Mesothelial cell of epicardium (in vitro differentiated cells): ENCODE measurements around the gene VPS4A. TPM values are rescaled to one million over a fixed set of nuclear protein-coding genes. Genes with fewer than 3 reads are reported as not detected.

Experiments
- DNase-seq, 2 experiments: peaks; one replicate each; pipeline ENCODE4 v3.0.0; 2021; ENCODE audit warnings: low spot score in 2 of 2; ENCODE audit not compliant: unreplicated experiment in 2 of 2
- H3K27ac Mint-ChIP-seq: 2 replicates; pipeline ENCODE4 v1.8.0; 2021; ENCODE audit warnings: mixed read lengths
- H3K27me3 Mint-ChIP-seq: 2 replicates; pipeline ENCODE4 v1.8.0; 2021; ENCODE audit warnings: low read depth, mixed read lengths
- H3K36me3 Mint-ChIP-seq: 2 replicates; pipeline ENCODE4 v1.8.0; 2021; ENCODE audit warnings: mixed read lengths
- H3K4me1 Mint-ChIP-seq: 2 replicates; pipeline ENCODE4 v1.8.0; 2021; ENCODE audit warnings: mixed read lengths
- H3K4me3 Mint-ChIP-seq: 2 replicates; pipeline ENCODE4 v1.8.0; 2021; ENCODE audit warnings: mild to moderate bottlenecking, moderate library complexity, mixed read lengths
- H3K9me3 Mint-ChIP-seq: 2 replicates; pipeline ENCODE4 v1.8.0; 2021; ENCODE audit warnings: mixed read lengths
- total RNA-seq: library from RNA; stranded (reverse); gene quantifications from 3 replicates; pipeline ENCODE4 v1.2.1, GENCODE V29; 2021
- TF ChIP-seq, protein P1 (sequence below): fragments of 200-600 bp; sonication (generic); IDR thresholded peaks from one replicate; pipeline ENCODE4 v1.5.0; 2021; ENCODE audit warnings: antibody characterized with exemption; ENCODE audit not compliant: unreplicated experiment

VPS4A gene
- total RNA-seq, 1 donor from 2014 or later: 29.8 TPM

GRCh38 chr16:69339289-69340094, 28.3 kb downstream of the VPS4A start, which contains the start of the genes COG8 and NIP7:
COG8 (minus strand) TSS chr16:69339564; CDS start chr16:69339552, 12 bp downstream.
NIP7 (plus strand) TSS chr16:69339772; CDS start chr16:69339830, 58 bp downstream.
- TF ChIP-seq, protein P1, sequence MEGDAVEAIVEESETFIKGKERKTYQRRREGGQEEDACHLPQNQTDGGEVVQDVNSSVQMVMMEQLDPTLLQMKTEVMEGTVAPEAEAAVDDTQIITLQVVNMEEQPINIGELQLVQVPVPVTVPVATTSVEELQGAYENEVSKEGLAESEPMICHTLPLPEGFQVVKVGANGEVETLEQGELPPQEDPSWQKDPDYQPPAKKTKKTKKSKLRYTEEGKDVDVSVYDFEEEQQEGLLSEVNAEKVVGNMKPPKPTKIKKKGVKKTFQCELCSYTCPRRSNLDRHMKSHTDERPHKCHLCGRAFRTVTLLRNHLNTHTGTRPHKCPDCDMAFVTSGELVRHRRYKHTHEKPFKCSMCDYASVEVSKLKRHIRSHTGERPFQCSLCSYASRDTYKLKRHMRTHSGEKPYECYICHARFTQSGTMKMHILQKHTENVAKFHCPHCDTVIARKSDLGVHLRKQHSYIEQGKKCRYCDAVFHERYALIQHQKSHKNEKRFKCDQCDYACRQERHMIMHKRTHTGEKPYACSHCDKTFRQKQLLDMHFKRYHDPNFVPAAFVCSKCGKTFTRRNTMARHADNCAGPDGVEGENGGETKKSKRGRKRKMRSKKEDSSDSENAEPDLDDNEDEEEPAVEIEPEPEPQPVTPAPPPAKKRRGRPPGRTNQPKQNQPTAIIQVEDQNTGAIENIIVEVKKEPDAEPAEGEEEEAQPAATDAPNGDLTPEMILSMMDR: peak; percentile 97
- Mint-ChIP-seq H3K4me3 (peak within 1 kb of the TSS; percentile 97), H3K36me3 (peaks cover 14% of the 10 kb centered on the region), H3K27me3 (no peaks in the 10 kb centered on the region), H3K9me3 (no peaks in the 10 kb centered on the region), H3K4me1 (peaks cover 23% of the 10 kb centered on the region), H3K27ac (peak within 1 kb of the TSS; percentile 98)
- DNase-seq: peak; percentile 78 to 93

DNA sequence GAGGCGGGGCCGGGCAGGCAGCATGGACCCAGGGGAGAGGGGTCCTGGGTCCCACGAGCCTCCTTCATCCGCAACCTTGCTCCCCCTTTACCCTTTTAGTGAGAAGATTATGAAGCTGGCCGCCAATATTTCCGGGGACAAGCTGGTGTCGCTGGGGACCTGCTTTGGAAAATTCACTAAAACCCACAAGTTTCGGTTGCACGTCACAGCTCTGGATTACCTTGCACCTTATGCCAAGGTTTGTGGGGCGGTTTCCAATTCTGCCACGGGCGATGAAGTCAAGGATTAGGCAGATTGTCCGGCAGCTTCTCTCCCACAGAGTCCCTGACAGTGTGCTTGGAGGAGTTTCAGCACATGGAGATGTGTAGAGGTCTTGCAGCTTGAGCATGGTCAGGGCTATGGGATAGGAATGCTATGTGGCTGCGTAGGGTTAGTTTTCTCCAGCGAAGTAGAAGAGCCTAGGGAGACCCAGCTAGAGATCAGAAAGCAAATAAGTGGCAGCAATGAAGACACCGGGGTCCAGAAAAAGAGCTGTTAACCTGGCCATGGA, 29.0 kb downstream of the VPS4A start:
- H3K27ac Mint-ChIP-seq: peak overlapping the region; percentile 98
- H3K27me3 Mint-ChIP-seq: no peaks in the 10 kb centered on the region
- H3K36me3 Mint-ChIP-seq: peaks cover 9% of the 10 kb centered on the region
- H3K4me1 Mint-ChIP-seq: peaks cover 23% of the 10 kb centered on the region
- TF ChIP-seq, protein P1: no peak
- peak overlapping the region; percentile 97 for H3K4me3 Mint-ChIP-seq
- H3K9me3 Mint-ChIP-seq: no peaks in the 10 kb centered on the region
- DNase-seq: no peak

- H3K4me1 Mint-ChIP-seq: peaks cover 11% of the 10 kb centered on the region
- H3K36me3 Mint-ChIP-seq: peaks cover 12% of the 10 kb centered on the region
- no peaks in the 10 kb centered on the region for H3K27me3 Mint-ChIP-seq
- TF ChIP-seq, protein P1: no peak
- H3K9me3 Mint-ChIP-seq: no peaks in the 10 kb centered on the region
- no peak for DNase-seq
- H3K27ac Mint-ChIP-seq: no peak overlapping the region
- no peak overlapping the region for H3K4me3 Mint-ChIP-seq
Measured at GRCh38 chr16:69344171-69344570, 33.0 kb downstream of the VPS4A start.

- H3K36me3 Mint-ChIP-seq: peaks cover 12% of the 10 kb centered on the region
- no peak for DNase-seq
- TF ChIP-seq, protein P1: no peak
- no peak overlapping the region for H3K27ac Mint-ChIP-seq
- no peaks in the 10 kb centered on the region for H3K27me3 Mint-ChIP-seq
- no peaks in the 10 kb centered on the region for H3K9me3 Mint-ChIP-seq
- H3K4me1 Mint-ChIP-seq: peaks cover 2% of the 10 kb centered on the region
- no peak overlapping the region for H3K4me3 Mint-ChIP-seq
Measured at GRCh38 chr16:69345923-69346322, 34.8 kb downstream of the VPS4A start.

DNA sequence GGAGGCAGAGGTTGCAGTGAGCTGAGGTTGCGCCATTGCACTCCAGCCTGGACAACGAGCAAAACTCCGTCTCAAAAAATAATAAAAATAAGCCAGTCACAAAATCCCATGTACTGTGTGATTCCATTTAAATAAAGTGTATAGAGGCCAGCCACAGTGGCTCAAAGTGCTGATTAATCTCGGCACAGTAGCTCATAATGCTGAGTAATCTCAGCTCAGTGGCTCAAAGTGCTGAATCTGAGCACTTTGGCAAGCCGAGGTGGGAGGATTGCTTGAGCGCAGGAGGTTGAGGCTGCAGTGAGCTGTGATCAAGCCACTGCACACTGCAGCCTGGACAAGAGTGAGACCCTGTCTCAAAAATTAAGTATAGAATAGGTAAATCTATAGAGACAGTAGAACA, 35.5 kb downstream of the VPS4A start:
- TF ChIP-seq, protein P1: no peak
- DNase-seq: no peak
- peaks cover 11% of the 10 kb centered on the region for H3K36me3 Mint-ChIP-seq
- H3K27ac Mint-ChIP-seq: no peak overlapping the region
- H3K9me3 Mint-ChIP-seq: no peaks in the 10 kb centered on the region
- no peak overlapping the region for H3K4me3 Mint-ChIP-seq
- H3K27me3 Mint-ChIP-seq: no peaks in the 10 kb centered on the region
- no peaks in the 10 kb centered on the region for H3K4me1 Mint-ChIP-seq
